ENCODE data around the gene NCEH1. TPM values are rescaled to one million over a fixed set of nuclear protein-coding genes. Genes with fewer than 3 reads are reported as not detected.
"Not testable (repeated sequence)": the region's sequence is repeated elsewhere in the genome, so short reads cannot be mapped to it uniquely, and the experiment has no call there.

The NCEH1 gene, protein sequence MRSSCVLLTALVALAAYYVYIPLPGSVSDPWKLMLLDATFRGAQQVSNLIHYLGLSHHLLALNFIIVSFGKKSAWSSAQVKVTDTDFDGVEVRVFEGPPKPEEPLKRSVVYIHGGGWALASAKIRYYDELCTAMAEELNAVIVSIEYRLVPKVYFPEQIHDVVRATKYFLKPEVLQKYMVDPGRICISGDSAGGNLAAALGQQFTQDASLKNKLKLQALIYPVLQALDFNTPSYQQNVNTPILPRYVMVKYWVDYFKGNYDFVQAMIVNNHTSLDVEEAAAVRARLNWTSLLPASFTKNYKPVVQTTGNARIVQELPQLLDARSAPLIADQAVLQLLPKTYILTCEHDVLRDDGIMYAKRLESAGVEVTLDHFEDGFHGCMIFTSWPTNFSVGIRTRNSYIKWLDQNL
- 1 to 10 TPM; 3.0 to 7.1 (median 4.5) TPM for polyA plus RNA-seq

DNA sequence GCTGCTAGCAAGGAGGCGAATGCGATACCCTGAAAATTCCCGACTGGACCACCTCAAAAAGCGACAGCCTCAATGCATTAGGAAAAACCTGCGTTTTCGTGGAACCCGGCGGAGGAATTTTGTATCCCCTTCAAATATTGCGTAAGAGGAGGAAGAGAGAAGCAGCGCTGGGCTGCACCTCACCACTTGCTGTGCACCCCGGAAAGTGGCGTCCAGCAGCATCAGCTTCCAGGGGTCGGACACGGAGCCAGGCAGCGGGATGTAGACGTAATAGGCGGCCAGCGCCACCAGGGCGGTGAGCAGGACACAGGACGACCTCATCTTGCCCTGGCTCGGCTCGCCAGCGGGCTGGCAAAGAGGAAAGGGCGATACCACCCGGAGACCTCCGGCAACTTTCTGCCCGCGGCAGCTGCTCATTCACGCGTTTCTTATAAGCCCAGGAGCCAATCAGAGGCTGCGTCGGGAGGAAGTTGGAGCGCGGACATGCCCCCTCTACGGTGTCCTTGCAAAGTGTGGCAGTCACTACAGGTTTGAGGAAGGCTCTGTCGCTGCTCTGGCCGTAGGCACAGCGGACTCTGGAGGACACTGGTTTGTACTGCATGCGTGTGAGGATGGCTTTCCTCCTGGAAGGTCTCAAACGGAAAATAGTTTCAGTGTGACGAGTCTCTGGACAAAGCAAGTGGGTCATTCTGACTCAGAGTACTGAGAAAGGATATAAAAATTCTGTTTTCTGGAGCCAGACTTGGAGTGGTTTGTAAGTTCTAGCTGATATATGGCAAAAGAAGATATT, at the start of gene NCEH1:
NCEH1 (minus strand) TSS at position 404 of the 790 bp plus-strand sequence; CDS start at position 321, 83 bp downstream.
- Mint-ChIP-seq H3K9me3 (no peaks in the 10 kb centered on the region), H3K27me3 (ENCODE audit: low read depth in 3 of 3) (peaks cover 0 to 3% (median 2%) of the 10 kb centered on the region in 3 donors), H3K4me3 (peak within 1 kb of the TSS; percentile 97 to 99 (median 98)), H3K4me1 (peaks cover 26 to 30% of the 10 kb centered on the region in 2 donors), H3K27ac (peak within 1 kb of the TSS; percentile 84 to 91 (median 86)), H3K36me3 (no peaks in the 10 kb centered on the region)
- DNase-seq: peak; percentile 78 to 81 (median 78)

DNA sequence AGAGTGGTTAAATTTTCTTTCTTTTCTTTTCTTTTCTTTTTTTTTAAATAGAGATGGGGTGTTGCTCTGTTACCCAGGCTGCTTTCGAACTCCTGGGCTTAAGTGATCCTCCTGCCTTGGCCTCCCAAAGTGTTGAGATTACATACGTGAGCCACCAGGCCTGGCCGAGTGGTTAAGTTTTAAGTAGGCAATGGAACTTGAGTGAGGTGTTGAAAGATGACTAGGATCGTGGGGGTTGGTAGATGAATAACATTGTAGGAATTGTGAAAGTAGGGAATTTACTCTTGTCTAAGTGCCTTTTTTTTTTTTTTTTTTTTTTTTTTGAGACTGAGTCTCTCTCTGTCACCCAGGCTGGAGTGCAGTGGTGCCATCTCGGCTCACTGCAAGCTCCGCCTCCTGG, 49.5 kb upstream of the NCEH1 start:
- not testable (repeated sequence) for H3K27ac Mint-ChIP-seq; DNase-seq; H3K4me3 Mint-ChIP-seq; H3K27me3 Mint-ChIP-seq (ENCODE audit: low read depth in 3 of 3); H3K4me1 Mint-ChIP-seq; H3K9me3 Mint-ChIP-seq
- H3K36me3 Mint-ChIP-seq: peaks cover 17 to 28% (median 27%) of the 10 kb centered on the region in 3 donors

DNA sequence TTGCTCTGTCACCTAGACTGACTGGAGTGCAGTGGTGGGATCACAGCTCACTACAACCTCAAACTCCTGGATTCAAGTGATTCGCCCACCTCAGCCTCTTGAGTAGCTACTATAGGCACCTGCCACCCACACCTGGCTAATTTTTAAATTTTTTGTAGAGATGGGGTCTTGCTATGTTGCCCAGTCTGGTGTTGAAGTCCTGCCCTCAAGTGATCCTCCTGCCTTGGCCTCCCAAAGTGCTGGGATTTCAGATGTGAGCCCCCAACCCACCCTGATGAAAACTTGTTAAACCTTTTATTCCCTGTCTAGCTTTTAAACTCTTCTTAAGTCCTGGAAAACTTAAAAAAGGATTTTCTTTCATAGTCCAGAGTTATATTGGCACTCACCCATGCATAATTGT, 42.3 kb upstream of the NCEH1 start:
- peaks cover 14 to 31% of the 10 kb centered on the region in 2 donors for H3K4me1 Mint-ChIP-seq
- H3K4me3 Mint-ChIP-seq: no peak overlapping the region

DNA sequence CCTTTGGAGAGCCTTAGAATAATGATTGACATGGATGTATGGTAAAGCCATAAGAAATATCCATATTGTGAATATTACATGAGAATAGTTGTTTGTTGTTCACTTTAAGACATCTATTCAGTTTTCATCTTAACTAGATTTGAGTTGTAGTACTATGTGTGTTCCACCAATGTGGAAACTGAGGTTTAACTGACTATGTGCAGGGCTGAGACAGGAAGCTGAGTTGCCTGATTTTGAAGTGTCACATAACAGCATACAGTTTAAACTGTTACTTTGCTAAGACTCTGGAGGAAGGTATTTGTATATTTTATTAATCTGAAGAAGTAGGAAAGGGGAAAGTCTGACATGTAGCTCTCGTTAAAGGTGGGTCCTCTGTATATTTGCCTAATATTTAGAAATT, 41.8 kb upstream of the NCEH1 start:
- Mint-ChIP-seq H3K27ac (no peak overlapping the region), H3K27me3 (ENCODE audit: low read depth in 3 of 3) (peaks cover 3 to 7% (median 5%) of the 10 kb centered on the region in 3 donors), H3K36me3 (peaks cover 0 to 5% (median 3%) of the 10 kb centered on the region in 3 donors), H3K9me3 (no peaks in the 10 kb centered on the region), H3K4me3 (peak overlapping the region in 2 of 5 donors; percentile 38 to 52), H3K4me1 (peaks cover 14 to 31% of the 10 kb centered on the region in 2 donors)
- DNase-seq: no peak

More for the DNA sequence above, 42.3 kb upstream of the NCEH1 start:
- Mint-ChIP-seq H3K27me3 (ENCODE audit: low read depth in 3 of 3) (peaks cover 3 to 7% (median 5%) of the 10 kb centered on the region in 3 donors), H3K36me3 (peaks cover 0 to 9% (median 3%) of the 10 kb centered on the region in 3 donors), H3K9me3 (no peaks in the 10 kb centered on the region), H3K27ac (no peak overlapping the region)
- no peak for DNase-seq

DNA sequence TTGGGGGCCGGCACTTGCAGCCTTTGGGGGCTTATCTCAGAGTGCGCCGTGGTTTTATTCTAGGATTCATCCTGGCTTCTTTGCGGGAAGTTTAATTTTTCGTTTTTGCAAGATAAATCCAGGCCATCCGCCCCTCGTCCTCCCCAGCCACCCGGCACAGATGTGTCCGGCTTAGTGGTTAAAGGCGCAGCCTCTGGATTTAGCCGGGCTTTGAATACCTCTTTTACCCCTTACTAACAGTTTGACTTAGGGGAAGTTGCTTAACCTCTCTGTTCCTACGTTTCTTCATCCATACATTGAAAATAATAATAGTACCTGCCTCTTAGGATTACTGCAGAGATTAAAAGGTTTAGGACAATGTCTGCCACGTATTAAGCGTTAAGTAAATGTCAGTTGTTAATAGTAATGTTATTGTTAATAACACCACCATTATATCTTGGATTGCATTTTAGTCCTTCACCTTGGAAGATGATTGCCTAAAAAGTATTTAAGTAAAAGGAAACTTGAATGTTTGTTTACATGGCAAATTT, 40.4 kb upstream of the NCEH1 start:
- Mint-ChIP-seq H3K9me3 (no peaks in the 10 kb centered on the region), H3K27ac (peak overlapping the region in 5 of 6 donors; percentile 17 to 83 (median 49)), H3K27me3 (ENCODE audit: low read depth in 3 of 3) (peaks cover 3 to 7% (median 5%) of the 10 kb centered on the region in 3 donors), H3K4me3 (peak overlapping the region; percentile 93 to 97 (median 97)), H3K4me1 (peaks cover 14 to 31% of the 10 kb centered on the region in 2 donors), H3K36me3 (peaks cover 0 to 3% (median 0%) of the 10 kb centered on the region in 3 donors)
- no peak for DNase-seq

DNA sequence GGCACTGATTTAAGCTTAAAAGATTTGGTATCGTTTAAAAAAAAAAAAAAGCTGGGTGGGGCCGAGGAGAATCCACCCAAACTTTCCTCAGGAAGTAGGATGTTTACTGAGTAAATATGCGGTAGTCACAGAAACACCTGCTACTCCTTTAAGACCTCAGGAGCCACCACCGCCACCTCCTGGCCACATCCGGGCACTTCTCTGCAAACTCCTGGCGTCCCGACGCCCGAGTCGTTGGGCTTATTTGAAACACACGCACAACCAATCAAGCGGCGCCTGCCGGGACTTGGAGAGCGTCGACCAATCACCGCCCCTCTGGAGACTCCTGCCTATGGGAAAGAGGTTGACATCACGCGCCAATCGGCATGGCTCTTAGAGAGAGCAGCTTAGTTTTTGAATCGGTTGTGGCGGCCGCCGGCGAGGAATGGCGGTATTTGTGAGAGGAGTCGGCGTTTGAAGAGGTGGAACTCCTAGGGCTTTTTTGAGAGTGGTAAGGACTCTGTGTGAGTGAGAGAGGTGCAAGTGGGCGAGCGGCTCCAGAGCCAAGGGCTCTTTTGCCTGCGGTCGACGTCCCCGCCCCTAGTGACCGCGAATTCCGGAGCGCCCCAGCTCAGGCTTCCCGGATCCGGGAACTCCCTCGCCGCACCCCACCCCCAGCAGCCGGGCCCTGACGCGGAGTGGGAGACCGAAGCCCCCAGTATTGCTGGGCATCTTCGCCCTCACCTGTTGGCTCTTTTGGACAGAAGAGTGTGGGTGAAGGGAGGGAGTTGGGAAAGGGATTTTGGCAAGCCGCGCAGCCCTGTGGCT, 39.7 kb upstream of the NCEH1 start, which contains the start of gene ECT2:
ECT2 (plus strand) TSS at position 359 of the 807 bp plus-strand sequence. CDS start 3,805 bp downstream, outside the sequence.
- Mint-ChIP-seq H3K9me3 (no peaks in the 10 kb centered on the region), H3K4me3 (peak within 1 kb of the TSS; percentile 93 to 97 (median 97)), H3K27ac (peak within 1 kb of the TSS; percentile 78 to 88 (median 84)), H3K36me3 (peaks cover 0 to 3% (median 0%) of the 10 kb centered on the region in 3 donors), H3K27me3 (ENCODE audit: low read depth in 3 of 3) (peaks cover 3 to 8% (median 5%) of the 10 kb centered on the region in 3 donors), H3K4me1 (peaks cover 14 to 31% of the 10 kb centered on the region in 2 donors)
- peak; percentile 94 to 96 (median 95) for DNase-seq

DNA sequence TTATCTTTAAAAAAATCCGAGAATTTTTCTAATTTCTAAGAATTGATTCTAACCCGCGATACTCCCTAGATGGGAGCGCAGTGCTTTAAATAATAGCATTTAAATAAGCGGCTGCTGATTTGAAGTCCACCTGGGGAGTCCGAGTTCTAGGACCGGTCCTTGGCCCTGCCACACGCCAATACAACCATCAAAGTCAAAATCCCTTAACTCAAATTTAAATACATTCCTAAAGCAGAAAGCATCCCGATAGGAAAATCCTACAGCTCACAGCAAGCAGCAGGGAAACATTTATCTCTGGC, 39.2 kb upstream of the NCEH1 start:
- H3K36me3 Mint-ChIP-seq: no peaks in the 10 kb centered on the region
- no peaks in the 10 kb centered on the region for H3K9me3 Mint-ChIP-seq
- peaks cover 3 to 8% (median 5%) of the 10 kb centered on the region in 3 donors for H3K27me3 Mint-ChIP-seq (ENCODE audit: low read depth in 3 of 3)
- H3K4me1 Mint-ChIP-seq: peaks cover 14 to 31% of the 10 kb centered on the region in 2 donors
- peak overlapping the region; percentile 78 to 88 (median 84) for H3K27ac Mint-ChIP-seq
- H3K4me3 Mint-ChIP-seq: peak overlapping the region; percentile 93 to 97 (median 97)
- DNase-seq: no peak

DNA sequence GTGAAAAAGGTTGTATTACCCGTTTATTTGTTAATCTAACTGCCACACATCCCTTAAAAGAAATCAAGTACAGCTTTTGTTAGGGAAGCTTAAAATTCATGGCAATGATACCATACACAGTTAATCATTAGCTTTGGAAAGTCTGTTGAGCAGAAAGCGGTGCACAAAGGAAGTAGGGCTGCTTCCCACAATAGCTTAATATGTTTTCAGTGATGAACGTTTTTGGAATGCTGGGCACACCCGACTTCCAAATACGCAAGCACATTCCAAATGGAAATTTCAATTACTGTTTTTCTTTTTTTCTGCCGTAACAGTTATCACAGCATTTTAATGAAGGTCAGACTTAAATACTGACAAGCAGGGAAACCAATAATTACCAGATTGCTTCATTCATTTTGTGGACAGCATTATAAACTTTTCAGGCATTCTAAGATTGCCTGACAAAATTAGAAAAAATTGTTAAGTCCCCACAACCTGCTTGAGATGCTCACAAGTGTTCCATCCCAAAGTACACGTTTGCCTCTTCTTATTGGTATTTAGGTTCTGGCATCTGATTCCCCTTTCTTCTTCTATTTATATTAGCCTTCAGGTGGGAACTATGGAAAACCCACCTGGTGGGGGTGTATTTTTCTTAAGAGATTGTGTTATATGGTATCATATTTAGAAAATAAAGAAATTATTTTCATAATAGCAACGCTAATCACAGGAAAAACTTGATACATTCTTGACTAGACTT, 38.5 kb upstream of the NCEH1 start:
- no peaks in the 10 kb centered on the region for H3K36me3 Mint-ChIP-seq
- no peak for DNase-seq
- H3K9me3 Mint-ChIP-seq: no peaks in the 10 kb centered on the region
- peak overlapping the region; percentile 37 to 97 (median 96) for H3K4me3 Mint-ChIP-seq
- peak overlapping the region in 2 of 6 donors; percentile 21 to 48 for H3K27ac Mint-ChIP-seq
- H3K4me1 Mint-ChIP-seq: peaks cover 14 to 31% of the 10 kb centered on the region in 2 donors
- H3K27me3 Mint-ChIP-seq (ENCODE audit: low read depth in 3 of 3): peaks cover 3 to 8% (median 5%) of the 10 kb centered on the region in 3 donors

DNA sequence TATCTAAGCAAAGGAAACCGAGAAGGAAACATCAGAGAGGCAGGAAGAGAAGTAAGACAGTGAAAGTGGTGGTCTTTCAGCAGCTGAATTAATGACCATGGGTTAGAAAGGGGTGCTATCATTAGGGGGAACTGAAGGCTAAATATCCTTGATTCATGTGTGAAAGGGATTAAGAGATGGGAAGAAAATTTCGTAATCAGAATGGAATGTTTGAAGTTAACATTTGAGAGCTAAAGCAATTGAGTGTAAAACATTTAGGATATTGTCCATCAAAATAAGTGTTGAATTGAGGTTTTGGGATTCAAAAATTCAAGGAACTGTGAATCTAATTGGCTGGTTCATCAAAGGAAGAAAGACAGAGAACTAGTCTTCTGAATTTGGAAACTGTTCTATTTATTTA, 35.6 kb upstream of the NCEH1 start:
- no peaks in the 10 kb centered on the region for H3K9me3 Mint-ChIP-seq
- H3K27ac Mint-ChIP-seq: peak overlapping the region in 1 of 6 donors; percentile 12
- H3K36me3 Mint-ChIP-seq: no peaks in the 10 kb centered on the region
- peaks cover 4 to 13% (median 7%) of the 10 kb centered on the region in 3 donors for H3K27me3 Mint-ChIP-seq (ENCODE audit: low read depth in 3 of 3)
- no peak overlapping the region for H3K4me3 Mint-ChIP-seq
- peaks cover 10 to 19% of the 10 kb centered on the region in 2 donors for H3K4me1 Mint-ChIP-seq
- DNase-seq: no peak

DNA sequence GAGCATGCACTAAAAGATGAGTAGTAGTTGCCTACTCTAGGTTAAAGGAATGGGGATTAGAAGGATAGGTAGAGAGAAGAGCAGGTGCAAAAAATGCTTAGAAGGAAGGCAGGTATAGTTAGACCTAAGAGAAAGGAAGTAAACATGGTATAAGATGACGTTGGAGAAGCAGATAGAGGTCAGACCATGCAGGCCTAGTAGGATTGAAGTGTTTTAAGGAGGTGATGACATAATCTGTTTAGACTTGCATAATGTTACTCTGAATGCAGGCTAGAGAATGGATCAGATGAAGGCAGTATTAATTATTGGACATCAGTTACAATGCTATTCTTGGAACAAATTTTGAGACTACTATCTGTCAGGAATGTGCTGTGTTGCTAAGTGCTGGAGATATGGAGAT, 28.6 kb upstream of the NCEH1 start:
- Mint-ChIP-seq H3K4me3 (no peak overlapping the region), H3K9me3 (no peaks in the 10 kb centered on the region), H3K36me3 (peaks cover 0 to 3% (median 0%) of the 10 kb centered on the region in 3 donors), H3K27me3 (ENCODE audit: low read depth in 3 of 3) (peaks cover 2 to 6% (median 6%) of the 10 kb centered on the region in 3 donors), H3K4me1 (no peaks in the 10 kb centered on the region), H3K27ac (no peak overlapping the region)
- DNase-seq: no peak

DNA sequence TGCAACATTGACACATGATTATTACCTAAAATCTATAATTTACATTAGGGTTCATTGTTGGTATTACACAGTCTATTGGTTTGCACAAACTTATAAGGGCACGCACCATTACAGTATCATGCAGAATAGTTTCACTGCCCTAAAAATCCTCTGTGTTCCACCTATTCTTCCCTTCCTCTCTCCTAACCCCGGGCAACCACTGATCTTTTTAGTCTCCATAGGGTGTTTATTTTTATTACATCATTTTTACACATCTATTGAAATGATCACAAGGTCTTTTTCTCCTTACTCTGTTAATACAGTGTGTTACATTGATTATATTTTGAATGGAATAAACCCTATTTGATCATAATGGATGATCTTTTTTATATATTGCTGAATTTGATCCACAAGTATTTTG, 24.1 kb upstream of the NCEH1 start:
- Mint-ChIP-seq H3K27me3 (ENCODE audit: low read depth in 3 of 3) (peaks cover 2 to 5% (median 4%) of the 10 kb centered on the region in 3 donors), H3K9me3 (no peaks in the 10 kb centered on the region), H3K27ac (no peak overlapping the region), H3K36me3 (peaks cover 0 to 3% (median 0%) of the 10 kb centered on the region in 3 donors), H3K4me3 (no peak overlapping the region), H3K4me1 (no peaks in the 10 kb centered on the region)
- DNase-seq: no peak

DNA sequence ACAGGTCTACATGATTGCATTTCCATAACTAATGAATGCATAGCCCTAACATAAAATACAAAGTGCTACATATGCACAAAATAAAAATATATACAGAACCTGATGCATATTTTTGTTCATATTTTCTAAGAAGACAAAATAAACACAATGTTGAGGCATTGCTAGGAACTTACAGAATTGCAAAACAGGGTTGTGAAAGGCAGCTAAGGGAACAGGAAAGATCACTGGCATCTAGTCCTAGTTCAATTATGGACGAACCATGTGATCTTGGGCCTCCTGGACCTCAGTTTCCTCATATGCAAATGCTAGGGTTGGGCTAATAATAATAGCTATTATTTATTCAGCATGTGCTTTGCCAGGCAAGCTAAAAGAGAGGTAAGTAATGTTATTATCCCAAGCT, 15.5 kb upstream of the NCEH1 start:
- no peak for DNase-seq
- Mint-ChIP-seq H3K27ac (no peak overlapping the region), H3K36me3 (peaks cover 0 to 4% (median 0%) of the 10 kb centered on the region in 3 donors), H3K4me1 (no peaks in the 10 kb centered on the region), H3K27me3 (ENCODE audit: low read depth in 3 of 3) (peaks cover 0 to 4% (median 3%) of the 10 kb centered on the region in 3 donors), H3K9me3 (peaks cover 0 to 12% (median 2%) of the 10 kb centered on the region in 6 donors), H3K4me3 (no peak overlapping the region)

Data from immature natural killer cell (primary cell).